Nephron progenitor cell (in vitro differentiated cells): ENCODE measurements around the gene PAX7.
A peak's percentile ranks its signal among the peaks of the same experiment; 100 is the strongest.

Experiments used
- DNase-seq: peaks from one replicate; pipeline ENCODE4 v3.0.0; 2021
- H3K27ac Mint-ChIP-seq: 2 replicates; pipeline ENCODE4 v1.8.0; 2021; ENCODE audit warnings: mild to moderate bottlenecking, moderate library complexity, mixed read lengths
- H3K27me3 Mint-ChIP-seq: 2 replicates; pipeline ENCODE4 v1.8.0; 2021; ENCODE audit warnings: mild to moderate bottlenecking, low read depth, mixed read lengths; ENCODE audit not compliant: poor library complexity
- H3K36me3 Mint-ChIP-seq: 2 replicates; pipeline ENCODE4 v1.8.0; 2021; ENCODE audit warnings: low read depth, mixed read lengths
- H3K4me1 Mint-ChIP-seq: 2 replicates; pipeline ENCODE4 v1.8.0; 2021; ENCODE audit warnings: mixed read lengths
- H3K4me3 Mint-ChIP-seq: 2 replicates; pipeline ENCODE4 v1.8.0; 2021; ENCODE audit warnings: mild to moderate bottlenecking, moderate library complexity, mixed read lengths
- H3K9me3 Mint-ChIP-seq: 2 replicates; pipeline ENCODE4 v1.8.0; 2021; ENCODE audit warnings: mild to moderate bottlenecking, moderate library complexity, mixed read lengths
- TF ChIP-seq, protein P1 (sequence below): fragments of 200-600 bp; sonication (generic); IDR thresholded peaks from 2 replicates; pipeline ENCODE4 v1.5.0; 2021; ENCODE audit warnings: antibody characterized with exemption

PAX7 gene

DNA sequence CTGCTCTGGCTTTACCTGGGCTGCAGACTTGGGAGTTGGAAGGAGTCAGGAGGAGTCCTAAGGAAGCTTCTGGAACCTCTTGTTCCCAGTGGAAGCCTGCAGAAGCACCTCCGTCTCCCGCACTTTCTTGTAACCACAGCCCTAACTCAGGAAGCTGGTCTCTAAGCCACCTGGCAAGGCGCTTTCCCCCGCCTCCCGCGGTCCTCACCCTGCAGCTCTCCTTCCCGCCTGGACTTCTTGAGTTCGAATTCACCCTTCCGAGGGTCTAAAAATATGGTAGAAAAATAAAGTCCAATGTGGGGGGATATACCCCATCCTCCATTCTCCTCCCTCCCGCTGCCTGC is 15.1 kb downstream of the PAX7 start:
- H3K9me3 Mint-ChIP-seq = no peaks in the 10 kb centered on the region
- H3K4me3 Mint-ChIP-seq = peak overlapping the region; percentile 58
- no peak for DNase-seq
- H3K27ac Mint-ChIP-seq = no peak overlapping the region
- peaks cover 100% of the 10 kb centered on the region for H3K27me3 Mint-ChIP-seq
- H3K4me1 Mint-ChIP-seq = peaks cover 45% of the 10 kb centered on the region
- TF ChIP-seq, protein P1, sequence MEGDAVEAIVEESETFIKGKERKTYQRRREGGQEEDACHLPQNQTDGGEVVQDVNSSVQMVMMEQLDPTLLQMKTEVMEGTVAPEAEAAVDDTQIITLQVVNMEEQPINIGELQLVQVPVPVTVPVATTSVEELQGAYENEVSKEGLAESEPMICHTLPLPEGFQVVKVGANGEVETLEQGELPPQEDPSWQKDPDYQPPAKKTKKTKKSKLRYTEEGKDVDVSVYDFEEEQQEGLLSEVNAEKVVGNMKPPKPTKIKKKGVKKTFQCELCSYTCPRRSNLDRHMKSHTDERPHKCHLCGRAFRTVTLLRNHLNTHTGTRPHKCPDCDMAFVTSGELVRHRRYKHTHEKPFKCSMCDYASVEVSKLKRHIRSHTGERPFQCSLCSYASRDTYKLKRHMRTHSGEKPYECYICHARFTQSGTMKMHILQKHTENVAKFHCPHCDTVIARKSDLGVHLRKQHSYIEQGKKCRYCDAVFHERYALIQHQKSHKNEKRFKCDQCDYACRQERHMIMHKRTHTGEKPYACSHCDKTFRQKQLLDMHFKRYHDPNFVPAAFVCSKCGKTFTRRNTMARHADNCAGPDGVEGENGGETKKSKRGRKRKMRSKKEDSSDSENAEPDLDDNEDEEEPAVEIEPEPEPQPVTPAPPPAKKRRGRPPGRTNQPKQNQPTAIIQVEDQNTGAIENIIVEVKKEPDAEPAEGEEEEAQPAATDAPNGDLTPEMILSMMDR = no peak
- H3K36me3 Mint-ChIP-seq = no peaks in the 10 kb centered on the region

DNA sequence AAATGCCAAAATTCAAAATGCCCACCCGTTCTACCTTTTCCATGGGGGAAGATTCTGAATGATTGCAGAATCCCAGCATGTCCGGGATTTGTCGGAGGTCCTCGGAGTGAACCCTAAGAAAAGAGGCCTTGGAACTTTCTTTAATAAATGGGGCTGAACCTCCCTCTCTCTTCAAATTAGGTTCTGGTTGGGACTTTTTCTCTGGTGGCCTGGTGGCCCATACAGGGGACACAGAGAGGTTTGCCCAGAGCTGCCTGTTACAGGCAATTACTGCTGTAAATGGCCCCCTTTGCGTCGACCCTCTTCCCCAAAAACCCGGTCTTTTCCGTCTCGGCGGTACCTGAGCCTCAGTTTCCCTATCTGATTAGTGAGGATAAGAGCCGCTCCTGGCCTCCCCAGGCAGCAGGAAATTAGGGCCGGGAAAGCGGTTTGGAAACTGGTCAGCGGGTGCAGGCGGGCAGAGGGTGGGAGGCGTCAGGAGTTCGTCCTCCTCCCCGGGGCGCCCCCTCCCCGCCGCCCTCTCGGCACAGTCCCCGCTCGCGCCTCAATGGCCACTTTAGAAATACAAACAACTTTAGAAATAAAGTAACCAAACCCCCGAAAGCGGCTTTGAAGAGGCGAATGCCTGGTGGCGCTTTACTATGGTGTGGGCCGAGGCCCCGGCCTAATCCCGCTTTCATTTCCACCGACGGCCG is 15.6 kb downstream of the PAX7 start:
- Mint-ChIP-seq H3K4me1 (peaks cover 40% of the 10 kb centered on the region), H3K36me3 (no peaks in the 10 kb centered on the region), H3K4me3 (peak overlapping the region; percentile 58)

DNA sequence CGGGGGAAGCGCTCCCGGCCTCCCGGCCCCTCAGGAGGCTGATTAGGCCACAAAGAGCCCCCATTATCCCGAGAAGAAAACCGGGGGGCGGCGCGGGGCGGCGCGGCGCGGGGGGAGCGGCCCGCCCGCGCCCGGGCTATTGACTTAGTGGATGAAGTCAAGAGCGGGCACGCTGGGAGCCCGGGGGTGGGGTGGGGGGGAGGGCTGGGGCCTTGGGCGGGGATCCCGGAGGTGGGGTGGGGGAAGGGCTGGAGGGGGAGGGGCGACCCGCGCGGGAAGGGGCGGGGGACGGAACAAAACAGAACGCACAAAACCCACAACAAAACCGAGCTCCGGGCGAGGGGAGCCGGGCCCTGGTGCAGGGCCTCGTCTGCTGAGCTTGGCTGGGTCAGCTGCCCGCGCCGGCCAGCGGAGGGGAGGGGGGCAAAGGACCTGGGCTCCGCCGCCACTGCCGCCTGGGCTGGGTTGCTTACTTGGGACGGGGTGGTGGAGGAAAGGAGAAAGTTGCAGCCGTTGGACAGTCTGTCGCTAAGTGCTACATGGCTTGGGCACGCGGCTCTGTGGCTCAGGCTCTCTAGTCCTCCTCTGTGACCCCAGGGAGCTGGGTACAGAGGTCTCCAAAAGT is 16.3 kb downstream of the PAX7 start:
- no peaks in the 10 kb centered on the region for H3K9me3 Mint-ChIP-seq
- H3K4me3 Mint-ChIP-seq = no peak overlapping the region
- H3K27ac Mint-ChIP-seq = no peak overlapping the region
- H3K27me3 Mint-ChIP-seq = peaks cover 100% of the 10 kb centered on the region
- TF ChIP-seq, protein P1 = no peak
- no peaks in the 10 kb centered on the region for H3K36me3 Mint-ChIP-seq
- peaks cover 34% of the 10 kb centered on the region for H3K4me1 Mint-ChIP-seq
- DNase-seq = no peak

More for the DNA sequence above, 15.6 kb downstream of the PAX7 start:
- Mint-ChIP-seq H3K9me3 (no peaks in the 10 kb centered on the region), H3K27ac (no peak overlapping the region), H3K27me3 (peaks cover 100% of the 10 kb centered on the region)
- TF ChIP-seq, protein P1 = no peak
- no peak for DNase-seq

DNA sequence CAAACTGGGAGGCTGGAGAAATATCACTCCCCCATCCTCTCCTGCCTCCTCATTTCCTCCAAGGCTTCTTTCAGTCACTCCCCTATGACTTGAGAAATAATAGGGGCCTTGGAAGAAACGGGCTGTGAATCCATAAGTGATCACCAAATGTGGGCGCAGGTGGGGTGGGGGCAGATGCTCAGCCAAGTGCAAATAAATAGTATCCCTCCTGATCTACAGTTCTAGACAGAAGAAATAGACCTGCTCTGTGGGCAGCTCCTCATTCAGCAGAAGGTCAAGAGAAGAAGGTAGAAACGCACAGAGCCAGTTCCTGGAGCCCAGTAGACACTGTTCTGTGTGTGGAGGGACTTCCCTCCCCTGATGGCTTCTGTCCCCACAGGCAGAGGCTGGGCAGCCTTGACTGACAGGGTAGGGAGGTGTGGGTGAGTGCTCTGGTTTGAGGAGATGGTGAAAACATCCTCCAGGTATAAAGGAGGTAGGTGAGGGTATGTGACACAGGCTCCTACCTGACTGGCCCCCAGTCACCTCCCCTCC is 17.1 kb downstream of the PAX7 start:
- TF ChIP-seq, protein P1 = no peak
- DNase-seq = no peak
- Mint-ChIP-seq H3K27ac (no peak overlapping the region), H3K27me3 (peaks cover 100% of the 10 kb centered on the region), H3K4me1 (peaks cover 28% of the 10 kb centered on the region), H3K4me3 (no peak overlapping the region), H3K36me3 (no peaks in the 10 kb centered on the region), H3K9me3 (no peaks in the 10 kb centered on the region)

DNA sequence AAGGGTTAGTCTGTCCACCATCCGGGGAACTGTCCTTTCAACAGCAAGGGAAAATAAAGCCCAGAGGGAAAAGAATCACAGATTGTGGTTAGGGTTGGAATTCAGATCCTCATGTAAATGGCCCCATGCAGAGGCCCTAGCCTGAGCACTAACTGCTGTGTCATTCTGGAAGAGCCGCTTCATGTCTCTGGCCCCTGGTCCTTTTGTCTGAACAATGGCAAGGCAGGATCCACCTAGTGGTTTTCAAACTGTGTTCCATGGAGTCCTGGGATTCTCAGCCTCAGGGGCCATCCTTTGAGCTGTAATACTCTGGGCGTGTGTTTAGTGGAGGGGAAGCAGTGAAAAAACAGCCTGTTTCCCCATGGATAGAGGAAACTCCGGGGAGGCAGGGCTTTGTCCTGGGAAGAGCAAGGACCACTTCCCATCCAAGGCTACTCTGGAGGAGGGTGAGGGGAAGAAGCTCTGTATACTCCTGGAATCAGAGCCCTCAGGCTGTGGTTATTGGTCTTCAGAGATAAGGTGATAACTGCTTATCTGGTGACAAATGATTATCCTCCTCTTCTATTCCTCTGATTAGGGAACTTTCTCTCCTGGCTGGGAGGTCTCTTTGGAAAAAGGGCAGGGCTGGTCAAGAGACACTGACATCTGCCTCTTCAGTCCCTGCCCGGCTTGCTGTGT is 19.2 kb downstream of the PAX7 start:
- DNase-seq = no peak
- Mint-ChIP-seq H3K27ac (no peak overlapping the region), H3K4me1 (peaks cover 31% of the 10 kb centered on the region), H3K4me3 (no peak overlapping the region), H3K9me3 (no peaks in the 10 kb centered on the region), H3K27me3 (peaks cover 100% of the 10 kb centered on the region), H3K36me3 (no peaks in the 10 kb centered on the region)
- TF ChIP-seq, protein P1 = no peak
